HCT116 (cell line): Measurements from ENCODE around the gene ADNP2. TPM values are rescaled to one million over a fixed set of nuclear protein-coding genes. Genes with fewer than 3 reads are reported as not detected.

Experiments used
- ATAC-seq: fragments of 200-7000 bp; cut with Tn5 transposase; 2 replicates; pipeline ENCODE4 v1.9.1; 2020; ENCODE audit warnings: mild to moderate bottlenecking, moderate library complexity
- BruUV-seq: library from RNA; stranded (reverse); fragments of 400-500 nt; replicated peaks from 2 replicates; lab custom pipeline; 2021; lab: Mats Ljungman, UMichigan
- CTCF ChIA-PET: fragments of 300-600 bp; sonication (Branson Sonifier 250); formaldehyde crosslinking; loops from one replicate; lab custom pipeline; 2021; ENCODE audit warnings: antibody characterized with exemption; lab: Charles Lee
- POLR2A ChIA-PET: fragments of 300-600, 350-600 bp; sonication (Branson Sonifier 250); formaldehyde crosslinking; loops from one replicate; lab custom pipeline; 2021; ENCODE audit warnings: antibody characterized with exemption; lab: Charles Lee
- RAD21 ChIA-PET, 2 experiments: fragments of 300-600 bp; sonication (Branson Sonifier 250); formaldehyde crosslinking; loops; one replicate each; lab custom pipeline; 2023; ENCODE audit warnings: low total read pairs in 2 of 2; ENCODE audit not compliant: uncharacterized antibody in 2 of 2, unreplicated experiment in 2 of 2, low non-redundant PET in 1 of 2; lab: Charles Lee
- DNase-seq: peaks from one replicate; pipeline ENCODE4 v3.0.0-alpha.2; 2010; ENCODE audit warnings: low read depth, low spot score
- H2AFZ ChIP-seq: fragments of 200-600 bp; shearing (Covaris generic), sonication (generic); 2 replicates; pipeline ENCODE4 v1.6.1; 2017; ENCODE audit warnings: low read depth, mixed run types, mixed read lengths, antibody characterized with exemption, low read length; ENCODE audit not compliant: poor library complexity, severe bottlenecking
- H3K27ac ChIP-seq: 2 replicates; pipeline ENCODE4 v1.5.1; 2012; ENCODE audit warnings: low read depth, low read length
- H3K27me3 ChIP-seq: fragments of 200-600 bp; sonication (generic); 2 replicates; pipeline ENCODE4 v1.6.1; 2016; ENCODE audit warnings: mixed run types, low read length, mixed read lengths; ENCODE audit not compliant: insufficient read depth
- H3K36me3 ChIP-seq, 2 experiments: fragments of 200-500 bp in 1 of 2; fragments of 200-600 bp in 1 of 2; sonication (Bioruptor generic) in 1 of 2; sonication (generic) in 1 of 2; 2 replicates each; pipeline versions ENCODE4 v1.5.1 to v1.6.1; 2014 to 2016; ENCODE audit warnings: low read length in 2 of 2, inconsistent platforms in 1 of 2, mixed read lengths in 1 of 2, mixed run types in 1 of 2; ENCODE audit not compliant: insufficient read depth in 2 of 2, control insufficient read depth in 1 of 2
- H3K4me1 ChIP-seq, 2 experiments: fragments of 200-600 bp in 1 of 2; sonication (generic) in 1 of 2; 2 replicates each; pipeline versions ENCODE4 v1.5.1 to v1.6.1; 2012 to 2017; ENCODE audit warnings: low read length in 2 of 2, inconsistent platforms in 1 of 2, mild to moderate bottlenecking in 1 of 2, mixed read lengths in 1 of 2, mixed run types in 1 of 2, moderate library complexity in 1 of 2; ENCODE audit not compliant: insufficient read depth in 2 of 2, control insufficient read depth in 1 of 2
- H3K4me2 ChIP-seq: fragments of 200-600 bp; sonication (generic); 2 replicates; pipeline ENCODE4 v1.6.1; 2017; ENCODE audit warnings: mixed run types, low read length, mixed read lengths
- H3K4me3 ChIP-seq, 2 experiments: fragments of 200-600 bp in 1 of 2; sonication (generic) in 1 of 2; replicated peaks in 1 of 2; 2 replicates each; pipeline ENCODE4 v1.5.1; 2011 to 2016; ENCODE audit warnings: low read length in 2 of 2, control low read depth in 1 of 2, low read depth in 1 of 2, mild to moderate bottlenecking in 1 of 2, mixed read lengths in 1 of 2, mixed run types in 1 of 2
- H3K79me2 ChIP-seq: fragments of 200-600 bp; sonication (generic); 2 replicates; pipeline ENCODE4 v1.6.1; 2017; ENCODE audit warnings: mild to moderate bottlenecking, mixed run types, low read length, moderate library complexity, mixed read lengths; ENCODE audit not compliant: insufficient read depth
- H3K9ac ChIP-seq: fragments of 200-600 bp; sonication (generic); 2 replicates; pipeline ENCODE4 v1.6.1; 2016; ENCODE audit warnings: low read length, mixed read lengths
- H3K9me2 ChIP-seq: fragments of 200-600 bp; sonication (generic), shearing (Covaris generic); 2 replicates; pipeline ENCODE4 v1.6.1; 2017; ENCODE audit warnings: mixed run types, mild to moderate bottlenecking, moderate library complexity; ENCODE audit not compliant: insufficient read depth
- H3K9me3 ChIP-seq, 2 experiments: fragments of 200-500 bp in 1 of 2; fragments of 200-600 bp in 1 of 2; sonication (Bioruptor generic) in 1 of 2; sonication (generic) in 1 of 2; 2 replicates each; pipeline ENCODE4 v1.6.1; 2014 to 2017; ENCODE audit warnings: low read length in 2 of 2, mixed read lengths in 2 of 2, inconsistent platforms in 1 of 2, low read depth in 1 of 2, mild to moderate bottlenecking in 1 of 2, mixed run types in 1 of 2, moderate library complexity in 1 of 2; ENCODE audit not compliant: control insufficient read depth in 1 of 2, insufficient read depth in 1 of 2
- H4K20me1 ChIP-seq: fragments of 200-600 bp; sonication (generic), shearing (Covaris generic); 2 replicates; pipeline ENCODE4 v1.6.1; 2017; ENCODE audit warnings: mixed run types, mild to moderate bottlenecking, moderate library complexity; ENCODE audit not compliant: insufficient read depth
- CBX3 ChIP-seq: IDR thresholded peaks from 2 replicates; pipeline ENCODE4 v1.6.1; 2012; ENCODE audit warnings: low read depth
- CTCF ChIP-seq, 3 experiments: fragments of 200-600 bp in 1 of 3; sonication (generic) in 1 of 3; IDR thresholded peaks in 2 of 3; conservative IDR thresholded peaks in 1 of 3; 2 replicates each; pipeline ENCODE4 v1.5.1; 2012 to 2017; ENCODE audit warnings: low read depth in 2 of 3, low read length in 2 of 3, antibody characterized with exemption in 1 of 3, borderline replicate concordance in 1 of 3, control low read depth in 1 of 3, mild to moderate bottlenecking in 1 of 3, mixed read lengths in 1 of 3, mixed run types in 1 of 3, moderate library complexity in 1 of 3; ENCODE audit not compliant: insufficient read depth in 1 of 3
- EGR1 ChIP-seq: IDR thresholded peaks from 2 replicates; pipeline ENCODE4 v1.6.1; 2012; ENCODE audit warnings: low read depth
- ELF1 ChIP-seq: IDR thresholded peaks from 2 replicates; pipeline ENCODE4 v1.6.1; 2012; ENCODE audit warnings: low read depth, borderline replicate concordance
- FOSL1 ChIP-seq: IDR thresholded peaks from 2 replicates; pipeline ENCODE4 v1.6.1; 2012; ENCODE audit warnings: low read depth
- POLR2A ChIP-seq: IDR thresholded peaks from 2 replicates; pipeline ENCODE4 v1.7.0; 2011; ENCODE audit warnings: borderline replicate concordance; ENCODE audit not compliant: insufficient read depth, insufficient read length; ENCODE audit errors: extremely low read depth
- RAD21 ChIP-seq: IDR thresholded peaks from 2 replicates; pipeline ENCODE4 v1.6.1; 2012; ENCODE audit warnings: low read depth, mild to moderate bottlenecking
- SIN3A ChIP-seq: IDR thresholded peaks from 2 replicates; pipeline ENCODE4 v1.6.1; 2012; ENCODE audit warnings: low read depth
- SP1 ChIP-seq: IDR thresholded peaks from 2 replicates; pipeline ENCODE4 v1.6.1; 2012; ENCODE audit warnings: low read depth
- ZBTB33 ChIP-seq: IDR thresholded peaks from 2 replicates; pipeline ENCODE4 v1.6.1; 2011; ENCODE audit warnings: mild to moderate bottlenecking, low read length, moderate library complexity; ENCODE audit not compliant: insufficient replicate concordance; ENCODE audit errors: extremely low read depth
- ZNF274 ChIP-seq: fragments of 200-500 bp; sonication (Bioruptor generic); IDR thresholded peaks from 2 replicates; pipeline ENCODE4 v1.6.1; 2014; ENCODE audit warnings: mild to moderate bottlenecking, low read depth, low read length, inconsistent platforms
- intact Hi-C: fragments of 100-400 bp; cut with micrococcal nuclease; formaldehyde crosslinking; loops from 2 replicates; pipeline ENCODE4 v1.10.0; 2022
- total RNA-seq: library from RNA; stranded (reverse); gene quantifications from one replicate; pipeline ENCODE4 v1.2.1, GENCODE V29; 2021; ENCODE audit not compliant: unreplicated experiment
- TF ChIP-seq, protein P1 (sequence below): IDR thresholded peaks from 2 replicates; pipeline ENCODE4 v1.6.1; 2012

Gene ADNP2
- total RNA-seq, 1 experiment from 2014 or later: 45.4 TPM

DNA sequence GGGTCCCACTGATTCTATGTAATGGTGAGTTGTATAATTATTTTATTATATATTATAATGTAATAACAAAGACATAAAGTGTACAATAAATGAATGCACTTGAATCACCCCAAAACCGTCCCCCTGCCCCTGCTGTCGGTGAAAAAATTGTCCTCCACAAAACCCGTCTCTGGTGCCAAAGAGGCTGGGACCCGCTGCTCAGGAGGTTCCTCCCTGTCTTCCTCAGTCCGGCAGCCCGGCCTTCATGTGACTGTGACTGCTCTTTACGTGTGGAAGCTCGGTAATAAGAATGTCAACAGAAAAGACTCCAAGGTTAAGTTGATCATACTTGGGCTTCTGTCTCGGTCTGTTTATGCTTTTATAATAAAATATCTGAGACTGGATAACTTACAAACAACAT lies 32.7 kb upstream of the ADNP2 start (continued):
- TF ChIP-seq ZNF274 (no peak), ELF1 (no peak), CBX3 (no peak), CTCF (IDR thresholded peaks at IDR 0.05 in 2 of 3, conservative IDR thresholded peaks at IDR 0.05 in 1 of 3; ENCODE audit: borderline replicate concordance in 1 of 3, insufficient read depth in 1 of 3, low read depth in 2 of 3, low read length in 2 of 3) (no peak), SP1 (no peak), SIN3A (no peak)

- ChIA-PET CTCF (no interaction called here), POLR2A (no interaction called here), RAD21 (no interaction called here)
- no peak for ATAC-seq
- Histone ChIP-seq H3K4me1 (no peaks in the 10 kb centered on the region), H3K9ac (no peak overlapping the region), H2AFZ (no peak overlapping the region), H4K20me1 (no peaks in the 10 kb centered on the region), H3K9me2 (no peaks in the 10 kb centered on the region), H3K27me3 (no peaks in the 10 kb centered on the region), H3K27ac (no peak overlapping the region), H3K4me3 (no peak overlapping the region), H3K79me2 (no peaks in the 10 kb centered on the region), H3K9me3 (no peaks in the 10 kb centered on the region), H3K36me3 (no peaks in the 10 kb centered on the region), H3K4me2 (no peak overlapping the region)
- no TSS peak for BruUV-seq
- TF ChIP-seq ZBTB33: no peak
- TF ChIP-seq ELF1: no peak
- no peak for TF ChIP-seq RAD21
- no peak for TF ChIP-seq EGR1
- TF ChIP-seq, protein P1, sequence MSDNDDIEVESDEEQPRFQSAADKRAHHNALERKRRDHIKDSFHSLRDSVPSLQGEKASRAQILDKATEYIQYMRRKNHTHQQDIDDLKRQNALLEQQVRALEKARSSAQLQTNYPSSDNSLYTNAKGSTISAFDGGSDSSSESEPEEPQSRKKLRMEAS: no peak
- no peak for TF ChIP-seq SIN3A
- TF ChIP-seq POLR2A: no peak
- TF ChIP-seq FOSL1: no peak
- intact Hi-C loops: no loop called here
- no peak for DNase-seq
Observed at GRCh38 chr18:80077873-80078272, 31.2 kb upstream of the ADNP2 start.
